Activated naive CD8-positive, alpha-beta T cell treated with anti-CD3 and anti-CD28 coated beads for 36 hours (primary cell): ENCODE measurements around the gene TMEM106C. TPM values are rescaled to one million over a fixed set of nuclear protein-coding genes. Genes with fewer than 3 reads are reported as not detected.

ENCODE experiments used
- DNase-seq: peaks from one replicate; pipeline ENCODE4 v3.0.0; 2021
- H3K27ac Mint-ChIP-seq: one replicate; pipeline ENCODE4 v1.8.0; 2022; ENCODE audit warnings: mild to moderate bottlenecking, moderate library complexity, mixed read lengths
- H3K27me3 Mint-ChIP-seq: one replicate; pipeline ENCODE4 v1.8.0; 2022; ENCODE audit warnings: mild to moderate bottlenecking, mixed read lengths
- H3K36me3 Mint-ChIP-seq: one replicate; pipeline ENCODE4 v1.8.0; 2021; ENCODE audit warnings: mild to moderate bottlenecking, mixed read lengths
- H3K4me1 Mint-ChIP-seq: one replicate; pipeline ENCODE4 v1.8.0; 2021; ENCODE audit warnings: mixed read lengths
- H3K4me3 Mint-ChIP-seq: one replicate; pipeline ENCODE4 v1.8.0; 2022; ENCODE audit warnings: mild to moderate bottlenecking, moderate library complexity, mixed read lengths
- H3K9me3 Mint-ChIP-seq: one replicate; pipeline ENCODE4 v1.8.0; 2022; ENCODE audit warnings: mixed read lengths
- total RNA-seq, 2 experiments: library from RNA; stranded (reverse); gene quantifications; one replicate each; pipeline ENCODE4 v1.2.3, GENCODE V29; 2021

Gene TMEM106C
- total RNA-seq, 2 experiments from 2014 or later, result 158 to 168 TPM

DNA sequence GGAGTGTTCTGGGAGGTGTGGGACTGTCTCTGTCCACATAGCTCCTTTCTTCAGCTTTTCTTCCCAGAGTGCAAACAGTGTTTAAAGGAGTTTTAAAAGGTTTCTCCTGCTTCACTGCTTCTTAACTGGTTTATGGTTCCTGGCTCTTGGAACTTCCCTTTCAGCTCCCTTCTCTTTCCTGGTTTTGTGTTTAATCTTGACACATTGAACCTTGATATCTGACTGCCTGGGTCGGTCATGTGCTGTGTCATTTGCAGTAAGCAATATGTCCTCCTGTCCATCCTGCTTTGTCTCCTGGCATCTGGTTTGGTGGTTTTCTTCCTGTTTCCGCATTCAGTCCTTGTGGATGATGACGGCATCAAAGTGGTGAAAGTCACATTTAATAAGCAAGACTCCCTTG, 2.2 kb downstream of the TMEM106C start:
- H3K9me3 Mint-ChIP-seq, result no peaks in the 10 kb centered on the region
- H3K27me3 Mint-ChIP-seq, result peaks cover 16% of the 10 kb centered on the region
- H3K36me3 Mint-ChIP-seq, result peaks cover 31% of the 10 kb centered on the region
- no peak overlapping the region for H3K27ac Mint-ChIP-seq
- DNase-seq, result no peak
- H3K4me1 Mint-ChIP-seq, result peaks cover 24% of the 10 kb centered on the region
- no peak overlapping the region for H3K4me3 Mint-ChIP-seq

- peaks cover 5% of the 10 kb centered on the region for H3K27me3 Mint-ChIP-seq
- peaks cover 24% of the 10 kb centered on the region for H3K4me1 Mint-ChIP-seq
- DNase-seq, result no peak
- H3K4me3 Mint-ChIP-seq, result no peak overlapping the region
- H3K27ac Mint-ChIP-seq, result no peak overlapping the region
- H3K9me3 Mint-ChIP-seq, result no peaks in the 10 kb centered on the region
- peaks cover 31% of the 10 kb centered on the region for H3K36me3 Mint-ChIP-seq
These were observed 4.3 kb downstream of the TMEM106C start for GRCh38 chr12:47967461-47968321.

- no peak overlapping the region for H3K27ac Mint-ChIP-seq
- H3K36me3 Mint-ChIP-seq, result peaks cover 24% of the 10 kb centered on the region
- H3K9me3 Mint-ChIP-seq, result no peaks in the 10 kb centered on the region
- no peaks in the 10 kb centered on the region for H3K27me3 Mint-ChIP-seq
- peaks cover 14% of the 10 kb centered on the region for H3K4me1 Mint-ChIP-seq
- no peak for DNase-seq
- H3K4me3 Mint-ChIP-seq, result no peak overlapping the region
These were observed 6.4 kb downstream of the TMEM106C start for GRCh38 chr12:47969845-47970244.

DNA sequence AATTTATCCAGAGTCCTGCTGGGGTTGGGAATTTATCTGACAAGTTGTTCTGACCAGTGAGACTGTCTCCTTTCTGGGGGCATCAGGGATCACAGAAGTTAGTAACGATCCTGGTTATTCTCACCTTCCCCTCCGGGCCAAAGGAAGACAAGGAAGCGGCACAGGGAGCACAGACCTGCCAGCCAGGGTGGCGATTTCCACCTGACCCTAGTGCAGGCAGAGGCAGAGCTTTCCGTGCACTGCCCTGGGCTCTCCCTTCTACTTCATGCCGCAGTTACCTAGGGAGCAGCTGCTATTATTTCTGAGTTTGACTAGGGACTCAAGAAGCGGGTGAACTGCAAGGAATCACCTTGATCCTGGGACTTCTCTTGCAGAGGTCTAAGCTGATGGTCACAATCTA, 7.4 kb downstream of the TMEM106C start:
- H3K36me3 Mint-ChIP-seq, result peaks cover 15% of the 10 kb centered on the region
- no peak overlapping the region for H3K4me3 Mint-ChIP-seq
- H3K27ac Mint-ChIP-seq, result no peak overlapping the region
- H3K9me3 Mint-ChIP-seq, result no peaks in the 10 kb centered on the region
- H3K27me3 Mint-ChIP-seq, result no peaks in the 10 kb centered on the region
- peaks cover 7% of the 10 kb centered on the region for H3K4me1 Mint-ChIP-seq
- no peak for DNase-seq

GRCh38 chr12:47972895-47973294, 9.5 kb downstream of the TMEM106C start:
- Mint-ChIP-seq H3K9me3 (no peaks in the 10 kb centered on the region), H3K36me3 (no peaks in the 10 kb centered on the region), H3K4me3 (no peak overlapping the region), H3K4me1 (no peaks in the 10 kb centered on the region), H3K27ac (no peak overlapping the region), H3K27me3 (no peaks in the 10 kb centered on the region)
- DNase-seq, result no peak

DNA sequence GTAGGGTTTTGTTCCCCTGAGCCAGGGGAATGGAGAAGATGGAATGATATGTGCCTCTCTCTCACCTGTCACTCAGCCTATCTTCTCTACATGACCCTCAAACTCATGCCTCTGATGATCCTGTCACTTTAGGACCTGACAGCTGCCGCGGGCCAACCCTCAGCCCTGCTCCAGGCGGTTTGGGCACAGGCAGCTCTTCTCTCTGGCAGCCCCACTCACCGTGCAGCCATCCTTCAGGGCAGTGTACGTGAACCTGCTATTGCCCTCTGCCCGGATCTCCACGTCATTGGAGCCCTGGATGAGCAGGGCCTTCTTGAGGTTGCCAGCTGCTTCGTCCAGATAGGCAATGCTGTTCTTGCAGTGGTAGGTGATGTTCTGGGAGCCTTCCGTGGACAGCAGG, 10.5 kb downstream of the TMEM106C start:
- H3K27me3 Mint-ChIP-seq, result no peaks in the 10 kb centered on the region
- H3K4me1 Mint-ChIP-seq, result no peaks in the 10 kb centered on the region
- no peak for DNase-seq
- no peak overlapping the region for H3K27ac Mint-ChIP-seq
- H3K9me3 Mint-ChIP-seq, result no peaks in the 10 kb centered on the region
- H3K36me3 Mint-ChIP-seq, result no peaks in the 10 kb centered on the region
- no peak overlapping the region for H3K4me3 Mint-ChIP-seq

- no peaks in the 10 kb centered on the region for H3K27me3 Mint-ChIP-seq
These were observed 11.7 kb downstream of the TMEM106C start for GRCh38 chr12:47975036-47975620.

DNA sequence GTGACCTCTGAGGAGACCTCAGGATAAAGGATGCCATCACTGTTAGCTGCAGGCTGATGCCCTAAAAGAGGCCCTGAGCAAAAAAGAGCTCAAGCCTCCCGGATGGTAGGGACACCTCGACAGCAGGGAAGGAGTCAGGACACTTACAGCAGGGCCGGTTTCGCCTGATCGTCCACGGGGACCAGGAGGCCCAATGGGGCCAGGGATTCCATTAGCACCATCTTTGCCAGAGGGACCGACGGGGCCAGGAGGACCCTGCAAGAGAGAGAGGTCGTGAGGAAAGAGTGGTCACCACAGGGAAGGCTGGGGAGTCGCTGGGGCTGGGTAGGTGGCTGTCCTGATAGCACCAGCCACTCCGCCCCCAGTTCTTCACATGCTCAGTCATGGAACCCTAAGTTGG, 12.4 kb downstream of the TMEM106C start:
- H3K9me3 Mint-ChIP-seq, result no peaks in the 10 kb centered on the region
- H3K4me3 Mint-ChIP-seq, result no peak overlapping the region
- no peaks in the 10 kb centered on the region for H3K4me1 Mint-ChIP-seq
- no peaks in the 10 kb centered on the region for H3K27me3 Mint-ChIP-seq
- no peaks in the 10 kb centered on the region for H3K36me3 Mint-ChIP-seq
- DNase-seq, result no peak
- no peak overlapping the region for H3K27ac Mint-ChIP-seq

More at GRCh38 chr12:47975036-47975620, 11.7 kb downstream of the TMEM106C start:
- H3K4me3 Mint-ChIP-seq, result no peak overlapping the region
- H3K9me3 Mint-ChIP-seq, result no peaks in the 10 kb centered on the region
- H3K4me1 Mint-ChIP-seq, result no peaks in the 10 kb centered on the region
- H3K27ac Mint-ChIP-seq, result no peak overlapping the region
- no peaks in the 10 kb centered on the region for H3K36me3 Mint-ChIP-seq
- DNase-seq, result no peak

GRCh38 chr12:47977046-47977771, 13.8 kb downstream of the TMEM106C start:
- no peak for DNase-seq
- Mint-ChIP-seq H3K27me3 (no peaks in the 10 kb centered on the region), H3K4me1 (no peaks in the 10 kb centered on the region), H3K36me3 (no peaks in the 10 kb centered on the region), H3K4me3 (no peak overlapping the region), H3K9me3 (no peaks in the 10 kb centered on the region), H3K27ac (no peak overlapping the region)

DNA sequence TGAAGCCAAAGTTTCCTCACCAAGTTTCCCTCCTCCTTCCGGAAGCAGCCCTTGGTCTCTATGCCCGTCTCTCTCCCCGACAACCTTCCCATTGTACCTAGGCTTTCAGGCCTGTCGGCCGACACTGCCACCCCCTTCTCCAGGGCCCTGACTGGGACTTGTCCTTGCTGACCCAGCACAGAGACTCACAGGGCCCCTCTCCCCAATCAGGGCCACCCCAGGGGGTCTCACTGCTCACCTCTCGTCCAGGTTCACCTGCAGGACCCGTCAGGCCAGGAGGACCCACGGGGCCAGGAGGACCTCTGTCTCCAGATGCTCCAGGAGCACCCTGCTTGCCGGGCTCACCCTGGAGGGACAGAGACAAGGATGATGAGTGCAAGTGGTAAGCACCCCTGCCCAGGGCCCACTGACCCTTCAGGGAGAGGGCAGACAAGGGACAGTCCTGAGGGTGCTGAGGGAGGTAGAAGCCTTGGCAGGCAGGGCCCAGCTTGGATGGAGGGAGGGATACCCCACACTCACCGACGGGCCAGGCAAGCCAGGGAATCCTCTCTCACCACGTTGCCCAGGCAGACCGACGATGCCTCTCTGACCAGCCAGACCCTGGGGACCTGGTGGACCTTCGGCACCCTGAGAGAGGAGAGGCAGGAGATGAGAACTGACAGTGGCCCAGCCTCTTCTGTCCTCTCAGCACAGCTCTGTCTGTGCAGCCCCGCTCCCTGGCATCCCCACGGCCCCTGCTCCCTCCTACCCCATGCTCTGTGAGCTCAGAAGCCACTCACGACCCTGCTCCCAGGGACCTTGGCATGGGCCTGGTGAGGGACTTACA, 14.6 kb downstream of the TMEM106C start:
- no peaks in the 10 kb centered on the region for H3K9me3 Mint-ChIP-seq
- no peaks in the 10 kb centered on the region for H3K36me3 Mint-ChIP-seq
- H3K27me3 Mint-ChIP-seq, result no peaks in the 10 kb centered on the region
- DNase-seq, result no peak
- no peaks in the 10 kb centered on the region for H3K4me1 Mint-ChIP-seq
- H3K4me3 Mint-ChIP-seq, result no peak overlapping the region
- H3K27ac Mint-ChIP-seq, result no peak overlapping the region

DNA sequence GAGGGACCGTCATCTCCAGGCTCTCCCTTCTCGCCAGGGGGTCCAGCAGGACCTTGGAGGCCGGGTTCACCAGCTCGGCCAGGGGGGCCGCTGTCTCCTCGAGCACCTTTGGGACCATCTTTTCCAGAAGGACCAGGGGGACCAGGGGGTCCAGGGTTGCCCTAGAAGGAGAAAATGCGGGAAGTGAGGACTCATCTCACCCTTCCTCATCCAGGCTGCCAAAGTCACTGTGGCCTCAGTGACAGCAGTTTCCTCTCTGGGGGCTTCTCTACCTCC, 15.1 kb downstream of the TMEM106C start:
- H3K9me3 Mint-ChIP-seq, result no peaks in the 10 kb centered on the region
- no peak overlapping the region for H3K4me3 Mint-ChIP-seq
- no peaks in the 10 kb centered on the region for H3K36me3 Mint-ChIP-seq
- no peak for DNase-seq
- no peaks in the 10 kb centered on the region for H3K4me1 Mint-ChIP-seq
- H3K27me3 Mint-ChIP-seq, result no peaks in the 10 kb centered on the region
- no peak overlapping the region for H3K27ac Mint-ChIP-seq

DNA sequence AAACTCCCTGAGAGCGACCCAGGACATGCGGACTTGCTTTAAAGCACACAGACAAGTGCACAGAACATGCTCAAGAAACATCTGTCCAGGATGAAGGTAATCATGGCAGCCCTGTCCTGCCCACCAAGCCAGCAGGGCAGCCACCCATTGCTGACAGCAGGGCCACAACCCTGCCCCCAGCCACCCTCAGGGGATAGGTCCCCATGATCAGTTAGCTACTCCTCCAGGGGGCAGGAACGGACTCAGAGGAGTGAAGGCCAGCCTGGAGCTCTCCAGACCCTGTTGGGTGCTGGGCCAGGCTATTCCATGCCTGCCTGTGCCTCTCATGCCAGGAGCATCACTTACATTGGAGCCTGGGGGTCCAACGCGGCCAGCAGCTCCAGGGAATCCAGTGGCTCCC, 15.8 kb downstream of the TMEM106C start:
- Mint-ChIP-seq H3K9me3 (no peaks in the 10 kb centered on the region), H3K4me3 (no peak overlapping the region)

DNA sequence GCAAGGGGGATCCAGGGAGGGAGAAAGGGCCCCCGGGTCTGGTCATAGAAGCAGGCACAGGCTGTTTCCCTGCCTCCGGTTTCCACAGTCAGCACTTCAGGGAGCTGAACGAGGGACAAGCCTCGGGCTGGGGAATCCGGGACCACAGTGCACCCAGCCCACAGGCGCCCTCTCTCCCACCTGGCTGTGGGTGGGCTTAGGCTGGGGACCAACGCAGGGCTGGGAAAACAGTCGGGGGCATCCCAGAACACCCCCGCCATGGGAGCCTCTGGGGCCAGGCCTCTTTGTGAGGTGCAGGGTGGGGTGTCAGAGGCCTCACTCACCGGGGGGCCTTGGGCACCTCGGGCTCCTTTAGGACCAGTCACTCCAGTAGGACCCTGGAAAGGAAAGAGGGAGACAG, 16.3 kb downstream of the TMEM106C start:
- peaks cover 4% of the 10 kb centered on the region for H3K27me3 Mint-ChIP-seq
- H3K4me3 Mint-ChIP-seq, result no peak overlapping the region
- no peak for DNase-seq
- no peak overlapping the region for H3K27ac Mint-ChIP-seq
- H3K4me1 Mint-ChIP-seq, result no peaks in the 10 kb centered on the region
- H3K9me3 Mint-ChIP-seq, result no peaks in the 10 kb centered on the region
- no peaks in the 10 kb centered on the region for H3K36me3 Mint-ChIP-seq

More for the DNA sequence above, 15.8 kb downstream of the TMEM106C start:
- Mint-ChIP-seq H3K4me1 (no peaks in the 10 kb centered on the region), H3K27ac (no peak overlapping the region), H3K27me3 (peaks cover 2% of the 10 kb centered on the region), H3K36me3 (no peaks in the 10 kb centered on the region)
- no peak for DNase-seq

- Mint-ChIP-seq H3K4me3 (no peak overlapping the region), H3K4me1 (no peaks in the 10 kb centered on the region), H3K27ac (no peak overlapping the region), H3K36me3 (no peaks in the 10 kb centered on the region), H3K9me3 (no peaks in the 10 kb centered on the region), H3K27me3 (peaks cover 4% of the 10 kb centered on the region)
- DNase-seq, result no peak
These were observed 16.8 kb downstream of the TMEM106C start for GRCh38 chr12:47980197-47980596.
